B cell (primary cell): ENCODE results near the gene DNAJC9. TPM values are rescaled to one million over a fixed set of nuclear protein-coding genes. Genes with fewer than 3 reads are reported as not detected.

Experiments used
- ATAC-seq: fragments of 200-7000 bp; cut with Tn5 transposase; one replicate; pipeline ENCODE4 v1.10.0; 2021; ENCODE audit warnings: low read depth, mild to moderate bottlenecking, moderate number of reproducible peaks, moderate library complexity
- CTCF ChIA-PET: fragments of 350-600 bp; sonication (Branson Sonifier 250); formaldehyde crosslinking; loops from one replicate; lab custom pipeline; 2021; ENCODE audit warnings: antibody characterized with exemption, inconsistent platforms; lab: Charles Lee
- POLR2A ChIA-PET: fragments of 350-600 bp; sonication (Branson Sonifier 250); formaldehyde crosslinking; loops from one replicate; lab custom pipeline; 2021; ENCODE audit warnings: antibody characterized with exemption; lab: Charles Lee
- DNase-seq: peaks from one replicate; pipeline ENCODE4 v3.0.0; 2013
- H2AFZ ChIP-seq: 2 replicates; pipeline ENCODE4 v1.6.1; 2012; ENCODE audit warnings: mild to moderate bottlenecking, low read depth, low read length; ENCODE audit not compliant: insufficient read depth, poor library complexity, severe bottlenecking
- H3K27ac ChIP-seq, 2 donors: 1 replicate in 1 of 2; 2 replicates in 1 of 2; pipeline ENCODE4 v1.5.1; 2012 to 2013; ENCODE audit warnings: low read length in 2 of 2, mild to moderate bottlenecking in 2 of 2, moderate library complexity in 1 of 2
- H3K27me3 ChIP-seq, 4 experiments: fragments of 200-600 bp in 1 of 4; sonication (generic) in 1 of 4; replicated peaks in 1 of 4; 1 replicate in 2 of 4; 2 replicates in 2 of 4; pipeline versions ENCODE4 v1.6.1 to v1.7.0; 2013 to 2016; ENCODE audit warnings: low read length in 3 of 4, mild to moderate bottlenecking in 2 of 4, mixed read lengths in 1 of 4, moderate library complexity in 1 of 4; ENCODE audit not compliant: insufficient read depth in 4 of 4, control insufficient read depth in 3 of 4; ENCODE audit errors: control extremely low read depth in 1 of 4
- H3K36me3 ChIP-seq, 2 experiments: replicated peaks in 1 of 2; 1 replicate in 1 of 2; 2 replicates in 1 of 2; pipeline versions ENCODE4 v1.6.1 to v1.7.1; 2013; ENCODE audit warnings: low read length in 1 of 2; ENCODE audit not compliant: insufficient read depth in 2 of 2, control insufficient read depth in 1 of 2; ENCODE audit errors: control extremely low read depth in 1 of 2, extremely low read depth in 1 of 2
- H3K4me1 ChIP-seq, 2 donors: fragments of 200-600 bp in 1 of 2; sonication (generic) in 1 of 2; 1 replicate in 1 of 2; 2 replicates in 1 of 2; pipeline versions ENCODE4 v1.5.1 to v1.6.1; 2013 to 2017; ENCODE audit warnings: low read length in 2 of 2; ENCODE audit not compliant: control insufficient read depth in 2 of 2, insufficient read depth in 2 of 2
- H3K4me2 ChIP-seq: replicated peaks from 2 replicates; pipeline ENCODE3; 2012; ENCODE audit warnings: mild to moderate bottlenecking, low read depth, low read length; ENCODE audit not compliant: poor library complexity, severe bottlenecking
- H3K4me3 ChIP-seq, 5 experiments: fragments of 200-600 bp in 1 of 5; sonication (generic) in 1 of 5; 1 replicate in 3 of 5; 2 replicates in 2 of 5; pipeline versions ENCODE4 v1.5.1 to v1.7.0; 2011 to 2016; ENCODE audit warnings: low read length in 4 of 5, mild to moderate bottlenecking in 4 of 5, low read depth in 2 of 5, control low read depth in 1 of 5, moderate library complexity in 1 of 5; ENCODE audit not compliant: insufficient read depth in 1 of 5; ENCODE audit errors: control extremely low read depth in 1 of 5, extremely low read depth in 1 of 5
- H3K79me2 ChIP-seq: fragments of 200-600 bp; sonication (generic); one replicate; pipeline ENCODE4 v1.6.0; 2016; ENCODE audit warnings: low read length; ENCODE audit not compliant: control insufficient read depth, insufficient read depth
- H3K9ac ChIP-seq: fragments of 200-600 bp; sonication (generic); 2 replicates; pipeline ENCODE4 v1.6.1; 2017; ENCODE audit warnings: mild to moderate bottlenecking, low read length, moderate library complexity
- H3K9me3 ChIP-seq, 3 donors: one replicate each; pipeline versions ENCODE4 v1.6.1 to v1.7.1; 2013; ENCODE audit warnings: low read length in 2 of 3; ENCODE audit not compliant: control insufficient read depth in 2 of 3, insufficient read depth in 1 of 3; ENCODE audit errors: control extremely low read depth in 1 of 3
- H4K20me1 ChIP-seq: 2 replicates; pipeline ENCODE4 v1.6.0; 2012; ENCODE audit warnings: mild to moderate bottlenecking, low read length; ENCODE audit not compliant: insufficient read depth, control insufficient read depth, poor library complexity, severe bottlenecking
- H3K27ac Mint-ChIP-seq: one replicate; pipeline ENCODE4 v1.8.0; 2021; ENCODE audit warnings: mixed read lengths
- H3K27me3 Mint-ChIP-seq: one replicate; pipeline ENCODE4 v1.8.0; 2021; ENCODE audit warnings: mixed read lengths
- H3K4me1 Mint-ChIP-seq: one replicate; pipeline ENCODE4 v1.8.0; 2021; ENCODE audit warnings: mixed read lengths
- H3K4me3 Mint-ChIP-seq: one replicate; pipeline ENCODE4 v1.8.0; 2021; ENCODE audit warnings: mixed read lengths
- H3K9me3 Mint-ChIP-seq: one replicate; pipeline ENCODE4 v1.8.0; 2022; ENCODE audit warnings: mixed read lengths; ENCODE audit not compliant: insufficient read depth
- CTCF ChIP-seq: fragments of 200-600 bp; IDR thresholded peaks from one replicate; pipeline ENCODE4 v1.8.0; 2022; ENCODE audit warnings: antibody characterized with exemption, mild to moderate bottlenecking
- EZH2 ChIP-seq: IDR thresholded peaks from 2 replicates; pipeline ENCODE4 v1.6.1; 2012; ENCODE audit warnings: borderline replicate concordance, low read depth, mild to moderate bottlenecking, moderate library complexity, low read length; ENCODE audit not compliant: insufficient read depth, poor library complexity, severe bottlenecking
- WGBS: methylation state at CpG from one replicate; pipeline ENCODE4 v1.1.5; 2013; ENCODE audit warnings: missing lambda C conversion rate; ENCODE audit not compliant: insufficient coverage; 5-methylcytosine and 5-hydroxymethylcytosine counted together
- intact Hi-C: fragments of 100-400 bp; cut with micrococcal nuclease; formaldehyde crosslinking; loops from one replicate; pipeline ENCODE4 v1.10.0; 2022
- polyA plus RNA-seq: library from polyadenylated mRNA; depleted of rRNA; stranded (reverse); fragments of >200 nt; gene quantifications from 2 replicates; pipeline ENCODE4 v1.2.3, GENCODE V29; 2012
- total RNA-seq, 2 donors: library from RNA; stranded (reverse); fragments of 120-200 nt in 1 of 2; gene quantifications; 1 replicate in 1 of 2; 2 replicates in 1 of 2; pipeline versions ENCODE4 v1.2.3 to v1.2.4, GENCODE V29; 2013 to 2022

DNAJC9 gene
- total and polyA plus RNA-seq, 2 donors (not counting 1 experiment from before 2014, with no cell fraction given): 11.8 to 25.6 TPM

GRCh38 chr10:73289958-73290357, 42.9 kb upstream of the DNAJC9 start:
- ATAC-seq: no peak
- Histone ChIP-seq H4K20me1 (no peaks in the 10 kb centered on the region), H2AFZ (no peak overlapping the region), H3K9ac (no peak overlapping the region), H3K4me2 (no peak overlapping the region), H3K4me1 (no peaks in the 10 kb centered on the region), H3K9me3 (peaks cover 0 to 7% (median 2%) of the 10 kb centered on the region in 3 donors), H3K27me3 (no peaks in the 10 kb centered on the region), H3K27ac (no peak overlapping the region), H3K4me3 (no peak overlapping the region), H3K79me2 (no peaks in the 10 kb centered on the region), H3K36me3 (no peaks in the 10 kb centered on the region)
- no CpG with 5 or more reads among the region's 1 CpG for WGBS
- ChIA-PET POLR2A (no interaction called here), CTCF (no interaction called here)
- TF ChIP-seq EZH2 (no peak), CTCF (no peak)
- Mint-ChIP-seq H3K9me3 (no peaks in the 10 kb centered on the region), H3K4me3 (no peak overlapping the region), H3K27me3 (no peaks in the 10 kb centered on the region), H3K27ac (no peak overlapping the region), H3K4me1 (no peaks in the 10 kb centered on the region)
- intact Hi-C loops: no loop called here
- no peak for DNase-seq

GRCh38 chr10:73287441-73287840, 40.4 kb upstream of the DNAJC9 start:
- ATAC-seq (no peak), DNase-seq (no peak)
- ChIA-PET POLR2A (no interaction called here), CTCF (no interaction called here)
- Histone ChIP-seq H3K36me3 (no peaks in the 10 kb centered on the region), H3K9me3 (peaks cover 0 to 7% (median 2%) of the 10 kb centered on the region in 3 donors), H3K27ac (no peak overlapping the region), H3K9ac (no peak overlapping the region), H4K20me1 (no peaks in the 10 kb centered on the region), H3K4me3 (no peak overlapping the region), H2AFZ (no peak overlapping the region), H3K4me2 (no peak overlapping the region), H3K79me2 (no peaks in the 10 kb centered on the region), H3K27me3 (no peaks in the 10 kb centered on the region), H3K4me1 (no peaks in the 10 kb centered on the region)
- WGBS: no CpG with 5 or more reads among the region's 1 CpG
- H3K9me3 Mint-ChIP-seq: no peaks in the 10 kb centered on the region
- intact Hi-C loops: no loop called here
- no peaks in the 10 kb centered on the region for H3K27me3 Mint-ChIP-seq
- no peaks in the 10 kb centered on the region for H3K4me1 Mint-ChIP-seq
- no peak overlapping the region for H3K27ac Mint-ChIP-seq
- TF ChIP-seq EZH2 (no peak), CTCF (no peak)
- H3K4me3 Mint-ChIP-seq: no peak overlapping the region
